Measurements from ENCODE around the gene ZNF554. TPM values are rescaled to one million over a fixed set of nuclear protein-coding genes. Genes with fewer than 3 reads are reported as not detected.
"Not testable (repeated sequence)": the region's sequence is repeated elsewhere in the genome, so short reads cannot be mapped to it uniquely, and the experiment has no call there.

The ZNF554 gene
- total RNA-seq, 1 donor = 1.8 TPM

DNA sequence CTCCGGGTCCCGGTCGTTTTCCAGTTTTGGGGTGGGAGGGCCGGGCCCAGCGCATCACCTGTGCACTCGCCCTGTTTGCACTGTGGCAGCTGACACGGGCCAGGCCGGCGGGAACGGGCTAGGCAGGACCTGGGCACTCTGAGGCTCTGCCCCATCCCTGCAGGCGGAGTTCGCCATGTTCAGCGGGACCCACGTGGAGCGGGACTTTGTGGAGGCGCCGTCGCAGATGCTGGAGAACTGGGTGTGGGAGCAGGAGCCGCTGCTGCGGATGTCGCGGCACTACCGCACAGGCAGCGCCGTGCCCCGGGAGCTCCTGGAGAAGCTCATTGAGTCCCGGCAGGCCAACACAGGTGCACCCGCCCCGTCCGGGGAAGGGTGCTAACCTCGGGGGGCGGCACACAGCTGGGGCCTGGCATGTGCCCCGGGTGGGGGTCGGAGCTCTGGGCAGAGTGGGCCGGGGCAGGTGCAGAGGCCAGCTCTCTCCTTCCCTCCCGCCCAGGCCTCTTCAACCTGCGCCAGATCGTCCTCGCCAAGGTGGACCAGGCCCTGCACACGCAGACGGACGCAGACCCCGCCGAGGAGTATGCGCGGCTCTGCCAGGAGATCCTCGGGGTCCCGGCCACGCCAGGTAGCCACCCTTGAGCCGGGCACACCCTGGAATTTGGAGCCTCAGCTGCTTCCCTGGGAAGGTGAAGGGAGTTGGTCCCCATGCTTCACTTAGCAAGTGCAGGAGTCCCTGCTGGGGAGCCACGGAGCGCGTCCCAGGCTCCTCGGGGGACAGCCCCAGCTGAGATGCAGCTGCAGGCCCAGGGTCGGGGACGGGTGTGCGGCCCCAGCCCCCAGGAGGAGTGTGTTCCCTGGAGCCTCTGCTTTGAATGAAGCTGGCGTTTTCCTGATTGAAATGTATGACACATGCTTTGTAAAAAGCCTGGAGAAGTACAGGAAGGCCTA is 9.3 kb upstream of the ZNF554 start:
- H3K4me3 ChIP-seq (ENCODE audit: low read length) = no peak overlapping the region
- H3K9me3 ChIP-seq (ENCODE audit: low read depth, low read length) = no peaks in the 10 kb centered on the region
- no peaks in the 10 kb centered on the region for H3K4me1 ChIP-seq (ENCODE audit: insufficient read depth, low read length)
- H3K27me3 ChIP-seq (ENCODE audit: insufficient read depth, low read length) = no peaks in the 10 kb centered on the region

DNA sequence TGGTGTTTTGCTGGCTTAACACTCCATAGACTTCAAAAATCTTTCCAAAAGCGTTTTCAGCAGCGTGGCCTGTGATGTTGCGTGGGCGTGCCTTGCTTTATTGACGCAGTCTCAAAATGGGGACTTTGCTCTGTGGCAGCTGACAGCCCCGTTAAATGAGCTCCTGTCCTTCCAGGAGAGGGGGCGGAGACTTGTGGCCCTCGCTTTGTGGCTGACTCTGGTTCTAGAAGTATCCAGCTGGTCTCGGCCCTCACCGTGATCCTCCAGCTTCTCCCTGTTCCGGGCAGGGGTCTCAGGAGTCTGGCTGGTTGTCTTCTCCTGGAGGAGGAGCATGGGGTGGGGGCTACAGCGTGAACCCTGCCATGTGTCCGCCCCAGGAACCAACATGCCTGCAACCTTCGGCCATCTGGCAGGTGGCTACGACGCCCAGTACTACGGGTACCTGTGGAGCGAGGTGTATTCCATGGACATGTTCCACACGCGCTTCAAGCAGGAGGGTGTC is 8.4 kb upstream of the ZNF554 start:
- Histone ChIP-seq H3K4me1 (ENCODE audit: insufficient read depth, low read length) (no peaks in the 10 kb centered on the region), H3K9me3 (ENCODE audit: low read depth, low read length) (no peaks in the 10 kb centered on the region), H3K27me3 (ENCODE audit: insufficient read depth, low read length) (no peaks in the 10 kb centered on the region), H3K4me3 (ENCODE audit: low read length) (no peak overlapping the region)

DNA sequence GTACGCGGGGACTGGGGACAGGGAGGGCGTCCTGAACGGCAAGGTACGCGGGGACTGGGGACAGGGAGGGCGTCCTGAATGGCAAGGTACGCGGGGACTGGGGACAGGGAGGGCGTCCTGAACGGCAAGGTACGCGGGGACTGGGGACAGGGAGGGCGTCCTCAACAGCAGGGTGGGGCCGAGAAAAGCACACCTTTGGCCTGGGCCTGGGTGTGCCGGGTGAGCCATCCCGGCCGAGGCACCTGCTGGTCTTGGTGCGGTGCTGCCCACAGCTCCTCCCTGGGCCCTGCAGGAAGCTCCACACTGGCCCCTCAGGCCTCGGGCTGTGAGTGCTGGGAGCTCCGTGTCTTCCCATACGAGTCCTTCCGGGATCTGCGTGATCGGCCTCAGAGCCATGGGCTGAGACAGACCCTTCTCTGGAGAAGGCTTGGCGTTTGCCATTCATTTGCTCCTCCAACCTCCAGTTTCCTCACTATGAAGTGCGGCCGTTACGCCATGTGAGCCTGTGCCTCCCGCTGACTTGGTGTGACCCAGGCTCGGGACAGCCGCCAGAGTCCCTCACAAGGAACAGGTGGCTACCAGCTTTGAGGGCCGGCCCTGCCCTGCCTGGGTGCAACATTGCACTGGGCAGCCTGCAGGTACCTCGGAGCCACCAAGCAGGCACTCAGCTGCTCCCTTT is 7.8 kb upstream of the ZNF554 start:
- Histone ChIP-seq H3K27me3 (ENCODE audit: insufficient read depth, low read length) (no peaks in the 10 kb centered on the region), H3K9me3 (ENCODE audit: low read depth, low read length) (no peaks in the 10 kb centered on the region), H3K4me1 (ENCODE audit: insufficient read depth, low read length) (no peaks in the 10 kb centered on the region), H3K4me3 (ENCODE audit: low read length) (no peak overlapping the region)

DNA sequence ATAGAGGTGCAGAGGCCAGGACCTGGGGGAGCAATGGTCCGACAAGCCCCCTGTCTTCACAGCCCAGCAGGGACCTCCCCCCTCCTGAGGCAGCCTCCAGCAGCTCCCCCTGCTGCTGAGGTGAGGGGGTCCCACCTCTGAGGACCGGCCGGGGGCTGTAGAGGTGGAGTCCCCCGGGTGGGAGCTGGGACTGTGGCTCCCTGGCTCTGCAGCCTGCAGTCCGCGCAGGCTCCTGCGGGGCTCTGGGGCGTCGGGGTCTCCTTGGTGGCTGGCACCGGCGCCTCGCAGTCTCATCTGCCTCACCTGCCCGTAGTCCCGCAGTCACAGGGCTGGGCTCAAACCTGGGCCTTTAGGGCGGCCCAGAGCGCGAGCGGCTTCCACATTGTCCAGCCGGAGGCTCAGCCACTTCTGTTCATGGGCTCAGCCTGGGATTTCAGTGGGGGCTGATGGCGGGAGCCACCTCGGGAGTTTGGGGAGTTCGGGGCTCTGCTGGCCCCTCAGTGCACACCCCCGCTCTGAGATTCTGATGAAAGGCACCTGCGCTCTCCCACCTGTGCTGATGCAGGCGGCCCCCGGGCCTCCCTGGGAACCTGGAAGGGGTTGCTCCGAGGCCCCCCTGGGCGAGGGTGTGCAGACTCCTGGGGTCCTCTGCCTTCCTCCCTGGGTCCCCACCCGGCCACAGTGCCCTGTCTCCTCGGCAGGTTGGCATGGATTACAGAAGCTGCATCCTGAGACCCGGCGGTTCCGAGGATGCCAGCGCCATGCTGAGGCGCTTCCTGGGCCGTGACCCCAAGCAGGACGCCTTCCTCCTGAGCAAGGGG is 7.0 kb upstream of the ZNF554 start:
- no peaks in the 10 kb centered on the region for H3K4me1 ChIP-seq (ENCODE audit: insufficient read depth, low read length)
- no peak overlapping the region for H3K4me3 ChIP-seq (ENCODE audit: low read length)
- no peaks in the 10 kb centered on the region for H3K27me3 ChIP-seq (ENCODE audit: insufficient read depth, low read length)
- H3K9me3 ChIP-seq (ENCODE audit: low read depth, low read length) = no peaks in the 10 kb centered on the region

DNA sequence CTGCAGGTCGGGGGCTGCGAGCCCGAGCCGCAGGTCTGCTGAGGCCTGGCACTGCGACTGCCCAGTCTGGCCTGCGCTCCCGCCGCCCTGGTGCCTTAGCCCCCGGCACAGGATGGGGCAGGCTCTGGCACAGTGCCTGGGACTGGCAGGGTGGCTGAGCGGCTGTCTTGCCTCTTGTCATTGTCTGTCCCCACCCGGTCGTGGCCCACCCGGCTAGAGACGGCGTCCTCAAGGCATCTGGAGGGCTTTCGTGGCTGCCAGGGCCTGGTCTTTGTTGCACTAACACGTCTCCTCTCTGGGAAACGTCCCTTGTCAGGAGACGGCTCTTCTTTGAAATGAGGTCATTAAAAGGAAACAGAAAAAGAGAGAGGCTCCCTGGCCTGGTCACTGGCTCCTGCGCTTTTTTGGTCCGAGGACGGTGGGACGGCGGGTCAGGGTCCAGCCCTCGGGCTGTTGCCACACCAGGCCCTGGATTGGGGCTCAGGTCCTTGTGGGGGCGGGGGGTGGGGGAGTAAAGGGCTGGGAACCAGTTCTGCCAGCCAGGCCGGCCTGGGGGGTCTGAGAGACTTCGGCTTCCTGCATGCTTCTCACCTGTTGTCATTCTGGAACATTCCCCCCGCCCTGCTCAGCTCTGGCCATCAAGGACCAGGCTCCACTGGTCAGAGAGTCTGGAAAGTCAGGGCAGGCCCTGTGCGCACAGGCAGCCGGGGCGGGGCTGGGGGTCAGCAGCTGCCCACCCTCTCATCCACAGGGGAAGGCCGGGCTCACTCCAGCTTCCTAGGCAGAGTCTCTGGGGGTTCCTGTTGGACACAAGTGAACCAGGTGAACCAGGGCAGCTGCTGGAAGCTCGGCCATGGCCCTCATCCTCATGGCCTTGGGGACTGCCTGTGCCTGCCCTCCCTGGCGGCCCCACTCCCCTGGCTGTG is 6.2 kb upstream of the ZNF554 start:
- no peaks in the 10 kb centered on the region for H3K9me3 ChIP-seq (ENCODE audit: low read depth, low read length)
- H3K4me1 ChIP-seq (ENCODE audit: insufficient read depth, low read length) = no peaks in the 10 kb centered on the region
- H3K27me3 ChIP-seq (ENCODE audit: insufficient read depth, low read length) = no peaks in the 10 kb centered on the region
- H3K4me3 ChIP-seq (ENCODE audit: low read length) = no peak overlapping the region

DNA sequence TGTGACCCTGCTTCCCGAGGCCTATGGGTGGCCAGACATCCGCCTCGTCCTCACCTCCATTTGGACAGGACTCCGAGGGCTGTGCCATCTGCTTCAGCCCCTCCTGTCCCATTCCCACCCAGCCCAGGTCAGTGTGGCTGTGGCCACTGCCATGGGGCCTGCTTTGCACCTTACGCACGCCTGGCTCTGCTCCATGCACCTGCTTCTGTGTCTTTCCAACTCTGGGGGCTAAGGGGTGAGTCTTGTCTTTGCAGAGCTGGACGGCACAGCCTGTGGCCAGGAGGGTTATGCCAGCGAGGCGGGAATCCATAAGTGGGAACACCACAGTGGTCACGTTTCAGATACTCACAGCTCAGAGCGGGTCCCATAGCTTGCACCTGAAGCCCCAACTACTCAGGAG is 5.2 kb upstream of the ZNF554 start:
- Histone ChIP-seq H3K9me3 (ENCODE audit: low read depth, low read length) (no peaks in the 10 kb centered on the region), H3K4me3 (ENCODE audit: low read length) (no peak overlapping the region), H3K4me1 (ENCODE audit: insufficient read depth, low read length) (peaks cover 3% of the 10 kb centered on the region), H3K27me3 (ENCODE audit: insufficient read depth, low read length) (no peaks in the 10 kb centered on the region)

DNA sequence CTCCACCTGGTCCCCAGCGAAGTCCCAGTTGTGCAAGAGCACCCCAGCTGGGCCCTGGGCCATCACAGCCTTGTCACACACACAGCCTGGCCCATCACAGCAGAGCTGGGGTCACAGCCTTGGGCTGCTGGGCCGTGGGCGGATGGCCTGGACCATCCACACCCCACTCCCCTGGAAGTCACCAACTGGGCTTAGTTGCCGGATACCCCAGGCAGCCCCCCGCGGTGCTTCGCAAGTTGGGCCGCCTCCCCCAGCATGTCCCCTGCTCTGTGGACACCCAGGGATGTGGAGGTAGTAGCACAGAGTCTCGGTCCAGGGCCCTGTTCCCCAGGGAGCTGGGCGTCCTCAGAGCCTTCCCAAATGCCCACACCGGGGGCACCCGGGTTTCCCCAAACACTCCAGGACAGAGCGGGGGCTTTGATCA is 4.5 kb upstream of the ZNF554 start:
- H3K27me3 ChIP-seq (ENCODE audit: insufficient read depth, low read length) = no peaks in the 10 kb centered on the region
- H3K4me1 ChIP-seq (ENCODE audit: insufficient read depth, low read length) = peaks cover 5% of the 10 kb centered on the region
- H3K9me3 ChIP-seq (ENCODE audit: low read depth, low read length) = no peaks in the 10 kb centered on the region
- H3K4me3 ChIP-seq (ENCODE audit: low read length) = no peak overlapping the region

DNA sequence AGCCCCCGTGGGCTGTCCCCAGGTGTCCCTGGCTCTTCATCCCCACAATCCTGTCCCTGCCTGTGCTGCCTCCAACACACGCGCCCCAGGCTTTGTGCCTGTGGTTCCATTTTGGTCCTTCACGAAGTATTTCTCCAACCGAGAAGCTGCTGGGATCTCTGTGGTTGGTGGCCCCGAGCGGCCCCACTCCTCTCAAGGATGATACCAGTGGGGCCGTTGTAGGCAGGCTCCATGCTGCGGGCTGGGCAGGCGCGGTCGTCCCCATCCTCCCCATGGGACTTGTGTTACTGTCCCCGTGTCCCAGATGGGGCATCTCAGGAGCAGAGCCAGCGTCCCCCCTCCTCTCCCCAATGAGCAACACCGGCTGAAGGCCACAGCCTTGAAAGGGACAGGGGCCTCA is 3.7 kb upstream of the ZNF554 start:
- H3K27me3 ChIP-seq (ENCODE audit: insufficient read depth, low read length) = no peaks in the 10 kb centered on the region
- no peaks in the 10 kb centered on the region for H3K9me3 ChIP-seq (ENCODE audit: low read depth, low read length)
- peaks cover 12% of the 10 kb centered on the region for H3K4me1 ChIP-seq (ENCODE audit: insufficient read depth, low read length)
- no peak overlapping the region for H3K4me3 ChIP-seq (ENCODE audit: low read length)

DNA sequence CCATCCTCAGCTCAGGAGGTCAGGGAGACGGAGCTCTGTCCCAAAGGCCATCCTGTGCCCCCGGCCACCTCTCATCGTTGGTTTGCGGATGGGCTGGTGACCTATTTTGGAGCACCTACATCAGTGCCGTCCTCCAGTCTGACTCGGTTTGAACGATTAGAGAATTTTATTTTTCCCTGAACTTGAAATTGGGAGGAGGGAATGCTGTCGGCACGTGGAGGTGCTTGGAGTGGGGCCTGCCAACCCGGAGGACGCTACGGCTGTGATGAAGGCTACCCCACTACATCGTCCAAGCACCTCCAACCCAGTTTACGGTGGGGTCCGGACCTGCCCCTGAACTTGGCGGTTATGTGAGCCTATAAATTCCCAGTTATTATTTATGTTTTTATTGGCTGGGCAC is 3.0 kb upstream of the ZNF554 start:
- no peak overlapping the region for H3K4me3 ChIP-seq (ENCODE audit: low read length)
- no peaks in the 10 kb centered on the region for H3K27me3 ChIP-seq (ENCODE audit: insufficient read depth, low read length)
- H3K9me3 ChIP-seq (ENCODE audit: low read depth, low read length) = no peaks in the 10 kb centered on the region
- H3K4me1 ChIP-seq (ENCODE audit: insufficient read depth, low read length) = peaks cover 14% of the 10 kb centered on the region

DNA sequence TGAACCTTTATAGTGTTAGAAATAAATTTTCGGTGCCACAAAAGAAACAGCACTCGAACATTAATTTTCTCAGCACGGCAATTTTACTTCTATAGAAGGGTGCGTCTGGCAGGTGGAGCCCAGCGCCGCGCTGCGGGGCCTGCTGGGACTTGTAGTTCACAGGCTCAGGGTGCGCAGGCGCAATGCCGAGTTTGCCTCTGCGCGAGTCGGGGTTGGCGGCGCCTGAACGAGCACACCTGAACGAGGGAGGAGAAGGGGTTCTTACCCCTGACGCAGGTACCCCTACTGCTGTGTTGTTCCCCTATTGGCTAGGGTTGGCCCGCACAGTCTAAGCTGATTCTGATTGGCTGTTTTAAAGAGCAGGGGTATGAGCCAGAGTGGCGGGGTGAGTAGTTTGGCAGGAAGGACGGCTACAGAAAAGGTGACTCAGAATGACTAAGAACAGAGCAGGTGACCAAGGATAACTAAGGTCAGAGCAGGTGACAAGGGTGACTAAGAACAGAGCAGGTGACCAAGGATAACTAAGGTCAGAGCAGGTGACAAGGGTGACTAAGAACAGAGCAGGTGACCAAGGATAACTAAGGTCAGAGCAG is 2.3 kb upstream of the ZNF554 start:
- H3K27me3 ChIP-seq (ENCODE audit: insufficient read depth, low read length); H3K9me3 ChIP-seq (ENCODE audit: low read depth, low read length); H3K4me3 ChIP-seq (ENCODE audit: low read length): not testable (repeated sequence)
- H3K4me1 ChIP-seq (ENCODE audit: insufficient read depth, low read length) = peaks cover 14% of the 10 kb centered on the region

DNA sequence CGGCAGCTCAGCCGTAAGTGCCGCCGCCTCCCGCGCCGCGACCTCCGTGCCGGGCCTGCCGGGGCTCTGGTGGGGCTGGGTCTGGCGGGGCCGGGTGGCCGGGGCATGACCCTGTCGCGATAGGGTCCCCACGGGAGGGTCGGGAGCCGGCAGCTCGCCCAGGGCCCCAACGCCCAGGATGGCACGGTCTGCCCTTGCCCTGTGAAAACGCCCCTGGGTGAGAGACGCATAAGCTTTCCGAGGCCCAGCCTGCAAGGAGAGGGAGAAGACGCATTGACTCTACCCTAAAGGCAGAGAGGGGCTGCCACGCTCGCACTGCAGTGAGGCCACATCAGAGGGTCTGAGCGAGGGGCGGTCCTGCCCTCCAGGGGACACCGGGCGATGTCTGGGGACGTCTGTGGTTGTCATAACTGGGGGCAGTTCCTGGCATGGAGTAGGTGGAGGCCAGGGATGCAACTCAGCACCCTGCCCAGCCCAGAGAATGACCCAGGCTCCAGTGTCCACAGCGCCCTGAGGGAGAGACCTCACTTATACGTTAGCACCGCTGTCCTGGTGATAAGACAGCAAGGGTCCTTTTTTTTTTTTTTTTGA is 539 bp downstream of the ZNF554 start:
- Histone ChIP-seq H3K4me3 (ENCODE audit: low read length) (peak overlapping the region; percentile 61), H3K27me3 (ENCODE audit: insufficient read depth, low read length) (no peaks in the 10 kb centered on the region), H3K4me1 (ENCODE audit: insufficient read depth, low read length) (peaks cover 14% of the 10 kb centered on the region), H3K9me3 (ENCODE audit: low read depth, low read length) (no peaks in the 10 kb centered on the region)

DNA sequence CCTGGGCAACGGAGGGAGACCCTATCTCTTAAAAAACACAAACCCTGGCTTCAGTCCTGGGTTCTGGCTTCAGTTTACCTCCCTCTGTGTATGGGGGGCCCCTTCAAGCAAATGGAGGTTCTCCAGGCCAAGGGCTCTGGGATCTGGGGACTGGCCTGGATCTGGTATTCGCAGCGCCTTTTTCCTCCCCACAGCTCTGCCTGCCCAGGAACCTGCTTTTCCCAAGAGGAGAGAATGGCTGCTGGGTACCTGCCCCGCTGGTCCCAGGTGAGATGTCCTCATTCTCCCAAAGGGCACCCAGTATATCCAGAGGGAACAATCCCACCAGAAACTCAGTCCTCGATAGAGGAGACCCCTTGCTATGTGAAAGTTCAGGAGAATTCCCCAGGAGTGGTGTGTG is 3.2 kb downstream of the ZNF554 start:
- Histone ChIP-seq H3K4me1 (ENCODE audit: insufficient read depth, low read length) (peaks cover 14% of the 10 kb centered on the region), H3K9me3 (ENCODE audit: low read depth, low read length) (no peaks in the 10 kb centered on the region), H3K27me3 (ENCODE audit: insufficient read depth, low read length) (no peaks in the 10 kb centered on the region), H3K4me3 (ENCODE audit: low read length) (no peak overlapping the region)

DNA sequence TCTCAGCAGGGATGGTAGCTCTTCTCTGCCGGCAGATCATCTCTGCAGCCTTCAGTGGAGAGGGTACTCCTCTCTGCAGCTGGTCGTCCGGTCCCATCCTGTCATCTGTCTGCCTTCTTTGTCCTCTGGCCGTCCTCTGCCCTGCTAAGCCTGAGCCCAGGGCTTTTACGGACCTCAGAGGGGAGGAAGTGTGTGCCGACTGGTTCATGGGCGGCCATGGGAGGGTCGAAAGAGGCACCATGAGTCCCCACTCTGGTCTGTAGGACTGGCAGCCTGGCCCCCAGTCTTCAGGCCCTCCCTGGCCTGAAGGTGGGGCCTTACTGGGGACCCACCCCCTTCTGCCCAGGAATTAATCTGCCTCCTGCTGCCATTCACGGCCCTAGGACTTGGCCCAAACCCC is 4.0 kb downstream of the ZNF554 start:
- Histone ChIP-seq H3K27me3 (ENCODE audit: insufficient read depth, low read length) (no peaks in the 10 kb centered on the region), H3K4me1 (ENCODE audit: insufficient read depth, low read length) (peaks cover 14% of the 10 kb centered on the region), H3K9me3 (ENCODE audit: low read depth, low read length) (no peaks in the 10 kb centered on the region), H3K4me3 (ENCODE audit: low read length) (no peak overlapping the region)

Data from mononuclear cell (primary cell).